NCI-H1105 treated with DMSO at 0.1 percent for 48 hours (cell line): ENCODE results near the gene TNMD.

Experiments
- DNase-seq: peaks from one replicate; lab custom pipeline; 2025; lab: John Stamatoyannopoulos, UW

The TNMD gene

GRCh38 chrX:100643956-100644860, 59.5 kb downstream of the TNMD start, which contains the start of gene SRPX2:
SRPX2 (plus strand) TSS chrX:100644199; CDS start chrX:100646323, 2,124 bp downstream.
- DNase-seq: no peak

DNA sequence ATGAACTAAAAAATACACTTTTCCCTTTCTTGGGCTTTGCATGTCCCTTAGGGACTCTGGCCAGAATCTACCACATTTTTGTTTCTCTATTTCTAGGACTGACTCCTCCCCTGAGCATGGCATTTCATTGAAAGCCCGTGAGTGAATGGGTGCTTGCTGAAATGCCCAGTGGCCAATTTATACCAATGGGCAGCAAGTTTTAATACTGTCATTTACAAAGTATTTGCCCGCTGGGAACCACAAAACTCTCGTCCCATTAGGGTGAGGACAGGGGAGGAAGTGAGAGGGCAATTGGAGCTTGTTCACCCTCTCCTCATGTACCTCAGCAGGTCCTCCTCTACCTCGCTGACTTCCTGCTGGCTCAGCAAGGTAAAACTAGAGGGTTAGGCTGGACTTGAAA, 60.4 kb downstream of the TNMD start:
- no peak for DNase-seq

DNA sequence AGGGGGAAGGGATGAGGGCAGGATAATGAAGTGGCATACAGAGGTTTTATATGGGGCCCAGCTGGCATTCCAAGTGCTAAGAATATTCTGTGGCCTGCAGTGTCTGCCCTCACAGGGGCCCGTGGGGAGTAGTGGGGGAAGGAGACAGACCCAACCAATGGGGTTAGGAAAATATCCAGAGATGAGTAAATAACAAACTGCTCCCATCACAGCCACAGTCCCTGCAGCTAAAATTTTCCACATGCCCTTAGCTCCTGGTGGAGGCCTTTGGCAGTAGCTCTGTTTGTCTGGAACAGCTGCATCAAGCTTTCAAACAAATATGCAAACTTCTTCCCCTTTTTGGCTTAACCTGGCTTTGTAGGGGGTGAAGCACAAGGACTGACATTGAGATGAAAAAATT, 62.4 kb downstream of the TNMD start:
- no peak for DNase-seq

DNA sequence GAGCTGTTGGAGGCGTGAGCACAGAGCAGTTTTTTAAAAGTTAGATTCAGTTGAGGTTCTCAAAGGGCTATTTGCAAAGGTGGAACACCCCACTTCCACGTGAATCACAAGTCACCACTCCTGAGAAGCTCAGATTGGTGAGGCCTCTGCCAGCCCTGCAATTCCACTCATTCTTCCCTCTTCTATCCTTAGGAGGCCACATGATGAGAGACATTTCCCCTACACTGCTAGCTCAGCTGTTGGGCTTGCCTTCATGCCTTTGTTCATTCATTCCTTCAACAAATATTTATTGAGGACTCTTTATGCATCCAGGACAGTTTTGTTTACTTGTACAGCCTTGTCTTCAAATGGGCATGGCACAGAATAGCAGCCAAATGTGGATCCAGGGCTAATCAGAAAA, 63.0 kb downstream of the TNMD start:
- DNase-seq: no peak

DNA sequence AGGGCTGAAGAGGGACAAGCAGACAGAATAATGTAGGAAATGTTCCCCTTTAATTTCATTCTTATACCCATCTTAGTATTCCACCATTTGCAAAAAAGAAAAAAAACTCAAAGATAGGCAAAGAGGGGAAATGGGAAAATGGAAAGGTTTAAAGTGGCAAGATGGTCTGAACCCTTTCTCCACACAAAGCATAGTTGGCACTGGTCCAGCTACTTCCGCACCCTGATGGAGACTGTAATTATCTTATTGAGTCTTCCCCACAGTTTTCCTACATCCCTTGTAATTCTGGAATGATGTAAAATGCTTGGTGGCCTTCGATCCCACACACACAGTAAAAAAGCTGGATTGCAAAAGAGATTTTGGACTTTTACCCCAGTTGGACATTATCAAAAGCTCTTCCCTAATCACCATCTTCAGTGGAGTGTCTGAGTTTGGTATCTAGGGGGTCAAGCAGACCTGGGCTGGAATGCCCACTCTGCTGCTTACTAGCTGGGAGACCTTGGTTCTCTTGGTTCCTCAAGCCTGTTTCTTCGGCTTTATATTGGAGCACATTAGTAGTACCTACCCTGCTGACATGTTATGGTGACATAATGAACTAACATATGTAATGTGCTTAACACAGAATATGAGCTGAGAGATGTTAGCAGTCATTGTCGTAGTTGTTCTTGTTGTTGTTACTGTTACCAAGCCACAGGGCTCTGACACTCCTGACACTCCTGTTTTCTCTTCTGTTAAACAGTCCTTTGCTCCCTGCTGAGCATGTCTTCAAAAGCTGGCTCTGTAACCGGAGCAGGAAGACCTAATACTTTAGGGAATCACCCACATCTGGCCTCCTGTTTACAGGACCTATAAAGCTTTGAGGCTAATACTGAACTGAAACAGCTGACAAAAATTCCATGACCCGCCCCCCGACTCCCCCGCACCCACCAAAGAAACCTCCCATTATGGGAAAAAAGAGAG, 64.0 kb downstream of the TNMD start:
- DNase-seq: peak; percentile 12
